ENCODE measurements around the gene RNF224. TPM values are rescaled to one million over a fixed set of nuclear protein-coding genes. Genes with fewer than 3 reads are reported as not detected.

Gene RNF224
- total and polyA plus RNA-seq, 2 experiments from 2014 or later = 0.63 TPM; not detected in 1

GRCh38 chr9:137201205-137201868 lies 26.0 kb upstream of the RNF224 start (continued):
- TF ChIP-seq, protein P1, sequence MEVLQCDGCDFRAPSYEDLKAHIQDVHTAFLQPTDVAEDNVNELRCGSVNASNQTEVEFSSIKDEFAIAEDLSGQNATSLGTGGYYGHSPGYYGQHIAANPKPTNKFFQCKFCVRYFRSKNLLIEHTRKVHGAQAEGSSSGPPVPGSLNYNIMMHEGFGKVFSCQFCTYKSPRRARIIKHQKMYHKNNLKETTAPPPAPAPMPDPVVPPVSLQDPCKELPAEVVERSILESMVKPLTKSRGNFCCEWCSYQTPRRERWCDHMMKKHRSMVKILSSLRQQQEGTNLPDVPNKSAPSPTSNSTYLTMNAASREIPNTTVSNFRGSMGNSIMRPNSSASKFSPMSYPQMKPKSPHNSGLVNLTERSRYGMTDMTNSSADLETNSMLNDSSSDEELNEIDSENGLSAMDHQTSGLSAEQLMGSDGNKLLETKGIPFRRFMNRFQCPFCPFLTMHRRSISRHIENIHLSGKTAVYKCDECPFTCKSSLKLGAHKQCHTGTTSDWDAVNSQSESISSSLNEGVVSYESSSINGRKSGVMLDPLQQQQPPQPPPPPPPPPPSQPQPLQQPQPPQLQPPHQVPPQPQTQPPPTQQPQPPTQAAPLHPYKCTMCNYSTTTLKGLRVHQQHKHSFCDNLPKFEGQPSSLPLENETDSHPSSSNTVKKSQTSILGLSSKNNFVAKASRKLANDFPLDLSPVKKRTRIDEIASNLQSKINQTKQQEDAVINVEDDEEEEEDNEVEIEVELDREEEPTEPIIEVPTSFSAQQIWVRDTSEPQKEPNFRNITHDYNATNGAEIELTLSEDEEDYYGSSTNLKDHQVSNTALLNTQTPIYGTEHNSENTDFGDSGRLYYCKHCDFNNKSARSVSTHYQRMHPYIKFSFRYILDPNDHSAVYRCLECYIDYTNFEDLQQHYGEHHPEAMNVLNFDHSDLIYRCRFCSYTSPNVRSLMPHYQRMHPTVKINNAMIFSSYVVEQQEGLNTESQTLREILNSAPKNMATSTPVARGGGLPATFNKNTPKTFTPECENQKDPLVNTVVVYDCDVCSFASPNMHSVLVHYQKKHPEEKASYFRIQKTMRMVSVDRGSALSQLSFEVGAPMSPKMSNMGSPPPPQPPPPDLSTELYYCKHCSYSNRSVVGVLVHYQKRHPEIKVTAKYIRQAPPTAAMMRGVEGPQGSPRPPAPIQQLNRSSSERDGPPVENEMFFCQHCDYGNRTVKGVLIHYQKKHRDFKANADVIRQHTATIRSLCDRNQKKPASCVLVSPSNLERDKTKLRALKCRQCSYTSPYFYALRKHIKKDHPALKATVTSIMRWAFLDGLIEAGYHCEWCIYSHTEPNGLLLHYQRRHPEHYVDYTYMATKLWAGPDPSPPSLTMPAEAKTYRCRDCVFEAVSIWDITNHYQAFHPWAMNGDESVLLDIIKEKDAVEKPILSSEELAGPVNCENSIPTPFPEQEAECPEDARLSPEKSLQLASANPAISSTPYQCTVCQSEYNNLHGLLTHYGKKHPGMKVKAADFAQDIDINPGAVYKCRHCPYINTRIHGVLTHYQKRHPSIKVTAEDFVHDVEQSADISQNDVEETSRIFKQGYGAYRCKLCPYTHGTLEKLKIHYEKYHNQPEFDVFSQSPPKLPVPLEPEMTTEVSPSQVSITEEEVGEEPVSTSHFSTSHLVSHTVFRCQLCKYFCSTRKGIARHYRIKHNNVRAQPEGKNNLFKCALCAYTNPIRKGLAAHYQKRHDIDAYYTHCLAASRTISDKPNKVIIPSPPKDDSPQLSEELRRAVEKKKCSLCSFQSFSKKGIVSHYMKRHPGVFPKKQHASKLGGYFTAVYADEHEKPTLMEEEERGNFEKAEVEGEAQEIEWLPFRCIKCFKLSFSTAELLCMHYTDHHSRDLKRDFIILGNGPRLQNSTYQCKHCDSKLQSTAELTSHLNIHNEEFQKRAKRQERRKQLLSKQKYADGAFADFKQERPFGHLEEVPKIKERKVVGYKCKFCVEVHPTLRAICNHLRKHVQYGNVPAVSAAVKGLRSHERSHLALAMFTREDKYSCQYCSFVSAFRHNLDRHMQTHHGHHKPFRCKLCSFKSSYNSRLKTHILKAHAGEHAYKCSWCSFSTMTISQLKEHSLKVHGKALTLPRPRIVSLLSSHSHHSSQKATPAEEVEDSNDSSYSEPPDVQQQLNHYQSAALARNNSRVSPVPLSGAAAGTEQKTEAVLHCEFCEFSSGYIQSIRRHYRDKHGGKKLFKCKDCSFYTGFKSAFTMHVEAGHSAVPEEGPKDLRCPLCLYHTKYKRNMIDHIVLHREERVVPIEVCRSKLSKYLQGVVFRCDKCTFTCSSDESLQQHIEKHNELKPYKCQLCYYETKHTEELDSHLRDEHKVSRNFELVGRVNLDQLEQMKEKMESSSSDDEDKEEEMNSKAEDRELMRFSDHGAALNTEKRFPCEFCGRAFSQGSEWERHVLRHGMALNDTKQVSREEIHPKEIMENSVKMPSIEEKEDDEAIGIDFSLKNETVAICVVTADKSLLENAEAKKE (CRISPR knock-in tag; IDR thresholded peaks at IDR 0.05) = no peak
- TF ChIP-seq ZNF114 (CRISPR knock-in tag; IDR thresholded peaks at IDR 0.05) = no peak

DNA sequence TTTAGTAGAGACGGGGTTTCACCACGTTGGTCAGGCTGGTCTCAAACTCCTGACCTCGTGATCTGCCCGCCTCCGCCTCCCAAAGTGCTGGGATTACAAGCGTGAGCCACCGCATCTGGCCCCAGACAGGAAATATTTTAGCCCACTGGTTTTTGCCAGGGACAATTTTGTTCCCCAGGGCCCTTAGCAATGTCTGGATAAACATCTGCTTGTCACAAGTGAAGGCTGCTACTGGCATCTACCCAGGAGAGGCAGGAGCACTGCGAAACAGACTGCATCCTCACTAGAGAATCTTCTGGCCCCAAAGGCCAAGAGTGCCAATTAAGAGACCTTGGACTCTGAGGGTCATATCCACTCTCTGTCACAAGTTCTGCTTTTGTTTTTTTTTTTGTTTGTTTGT lies 24.3 kb upstream of the RNF224 start:
- Histone ChIP-seq H3K27me3 (ENCODE audit: insufficient read depth) (no peaks in the 10 kb centered on the region), H3F3A (replicated peaks; ENCODE audit: low read depth) (peaks cover 21% of the 10 kb centered on the region; the same call in 1 of the 2 replicates), H3K4me3 (no peak overlapping the region), H3K79me2 (replicated peaks; ENCODE audit: insufficient read depth) (peaks cover 60% of the 10 kb centered on the region), H3K27ac (ENCODE audit: low read depth) (no peak overlapping the region), H3K4me1 (ENCODE audit: insufficient read depth) (peaks cover 30% of the 10 kb centered on the region), H3K9me2 (ENCODE audit: insufficient read depth) (no peaks in the 10 kb centered on the region), H4K20me1 (replicated peaks; ENCODE audit: insufficient read depth) (peaks cover 14% of the 10 kb centered on the region), H2AFZ (no peak overlapping the region), H3K36me3 (ENCODE audit: insufficient read depth) (no peaks in the 10 kb centered on the region), H3K4me2 (no peak overlapping the region)
- no peak for ATAC-seq
- peaks cover 22% of the 10 kb centered on the region for H3K27me3 Mint-ChIP-seq (ENCODE audit: insufficient read depth, low read depth, poor library complexity)
- no peak for DNase-seq (ENCODE audit: low spot score)
- H3K4me3 Mint-ChIP-seq = no peak overlapping the region
- H3K36me3 Mint-ChIP-seq (ENCODE audit: low read depth) = peaks cover 15% of the 10 kb centered on the region
- H3K9me3 Mint-ChIP-seq = no peaks in the 10 kb centered on the region
- no peak overlapping the region for H3K27ac Mint-ChIP-seq
- H3K4me1 Mint-ChIP-seq = peaks cover 39% of the 10 kb centered on the region
- TF ChIP-seq CREB1 (CRISPR knock-in tag; IDR thresholded peaks at IDR 0.05; ENCODE audit: low read depth) (no peak), JUNB (IDR thresholded peaks at IDR 0.05; ENCODE audit: unreplicated experiment) (no peak), ZNF331 (CRISPR knock-in tag; IDR thresholded peaks at IDR 0.05; ENCODE audit: low read depth) (no peak), NANOG (IDR thresholded peaks at IDR 0.05; ENCODE audit: borderline replicate concordance) (no peak), EZH2 (IDR thresholded peaks at IDR 0.05; ENCODE audit: low read depth, unreplicated experiment) (no peak), ZNF114 (CRISPR knock-in tag; IDR thresholded peaks at IDR 0.05) (no peak)
- TF ChIP-seq, protein P2, sequence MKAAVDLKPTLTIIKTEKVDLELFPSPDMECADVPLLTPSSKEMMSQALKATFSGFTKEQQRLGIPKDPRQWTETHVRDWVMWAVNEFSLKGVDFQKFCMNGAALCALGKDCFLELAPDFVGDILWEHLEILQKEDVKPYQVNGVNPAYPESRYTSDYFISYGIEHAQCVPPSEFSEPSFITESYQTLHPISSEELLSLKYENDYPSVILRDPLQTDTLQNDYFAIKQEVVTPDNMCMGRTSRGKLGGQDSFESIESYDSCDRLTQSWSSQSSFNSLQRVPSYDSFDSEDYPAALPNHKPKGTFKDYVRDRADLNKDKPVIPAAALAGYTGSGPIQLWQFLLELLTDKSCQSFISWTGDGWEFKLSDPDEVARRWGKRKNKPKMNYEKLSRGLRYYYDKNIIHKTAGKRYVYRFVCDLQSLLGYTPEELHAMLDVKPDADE (IDR thresholded peaks at IDR 0.05) = no peak
- TF ChIP-seq, protein P3, sequence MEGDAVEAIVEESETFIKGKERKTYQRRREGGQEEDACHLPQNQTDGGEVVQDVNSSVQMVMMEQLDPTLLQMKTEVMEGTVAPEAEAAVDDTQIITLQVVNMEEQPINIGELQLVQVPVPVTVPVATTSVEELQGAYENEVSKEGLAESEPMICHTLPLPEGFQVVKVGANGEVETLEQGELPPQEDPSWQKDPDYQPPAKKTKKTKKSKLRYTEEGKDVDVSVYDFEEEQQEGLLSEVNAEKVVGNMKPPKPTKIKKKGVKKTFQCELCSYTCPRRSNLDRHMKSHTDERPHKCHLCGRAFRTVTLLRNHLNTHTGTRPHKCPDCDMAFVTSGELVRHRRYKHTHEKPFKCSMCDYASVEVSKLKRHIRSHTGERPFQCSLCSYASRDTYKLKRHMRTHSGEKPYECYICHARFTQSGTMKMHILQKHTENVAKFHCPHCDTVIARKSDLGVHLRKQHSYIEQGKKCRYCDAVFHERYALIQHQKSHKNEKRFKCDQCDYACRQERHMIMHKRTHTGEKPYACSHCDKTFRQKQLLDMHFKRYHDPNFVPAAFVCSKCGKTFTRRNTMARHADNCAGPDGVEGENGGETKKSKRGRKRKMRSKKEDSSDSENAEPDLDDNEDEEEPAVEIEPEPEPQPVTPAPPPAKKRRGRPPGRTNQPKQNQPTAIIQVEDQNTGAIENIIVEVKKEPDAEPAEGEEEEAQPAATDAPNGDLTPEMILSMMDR (conservative IDR thresholded peaks at IDR 0.05; ENCODE audit: low read depth in 2 of 2) = no peak
